KMS-11 (cell line): ENCODE data around the gene FAS.

Source experiments
- H2AFZ ChIP-seq: fragments of 200-600 bp; sonication (generic); 2 replicates; pipeline ENCODE4 v1.6.1; 2016; ENCODE audit warnings: antibody characterized with exemption, mixed run types, low read depth
- H3K27ac ChIP-seq: fragments of 200-600 bp; sonication (generic); 2 replicates; pipeline ENCODE4 v1.6.1; 2016; ENCODE audit warnings: mild to moderate bottlenecking, mixed run types
- H3K27me3 ChIP-seq: fragments of 200-600 bp; sonication (generic); 2 replicates; pipeline ENCODE4 v1.6.1; 2017; ENCODE audit warnings: mild to moderate bottlenecking, low read depth, mixed run types, moderate library complexity; ENCODE audit not compliant: insufficient read depth
- H3K36me3 ChIP-seq: fragments of 200-600 bp; sonication (generic); 2 replicates; pipeline ENCODE4 v1.6.1; 2017; ENCODE audit warnings: mild to moderate bottlenecking, mixed run types; ENCODE audit not compliant: insufficient read depth
- H3K4me1 ChIP-seq: fragments of 200-600 bp; sonication (generic); 2 replicates; pipeline ENCODE4 v1.6.1; 2016; ENCODE audit warnings: mild to moderate bottlenecking, low read depth, mixed run types; ENCODE audit not compliant: poor library complexity, severe bottlenecking
- H3K4me2 ChIP-seq: fragments of 200-600 bp; sonication (generic); 2 replicates; pipeline ENCODE4 v1.7.0; 2016; ENCODE audit warnings: mild to moderate bottlenecking, mixed run types
- H3K4me3 ChIP-seq: fragments of 200-600 bp; sonication (generic); IDR thresholded peaks from 2 replicates; pipeline ENCODE4 v1.6.1; 2017; ENCODE audit warnings: low read depth, low read length, mixed read lengths; ENCODE audit not compliant: insufficient read depth
- H3K79me2 ChIP-seq: fragments of 200-600 bp; sonication (generic); 2 replicates; pipeline ENCODE4 v1.6.1; 2016; ENCODE audit warnings: low read depth, mixed run types; ENCODE audit not compliant: insufficient read depth
- H3K9ac ChIP-seq: fragments of 200-600 bp; sonication (generic); 2 replicates; pipeline ENCODE4 v1.6.1; 2016; ENCODE audit warnings: mild to moderate bottlenecking, mixed run types
- H4K20me1 ChIP-seq: fragments of 200-600 bp; sonication (generic); 2 replicates; pipeline ENCODE4 v1.6.1; 2016; ENCODE audit warnings: mild to moderate bottlenecking, mixed run types; ENCODE audit not compliant: insufficient read depth
- CTCF ChIP-seq: fragments of 200-600 bp; sonication (generic); conservative IDR thresholded peaks from 2 replicates; pipeline ENCODE4 v1.6.1; 2017; ENCODE audit warnings: low read depth, mild to moderate bottlenecking, antibody characterized with exemption, low read length, moderate library complexity, mixed read lengths

FAS gene

GRCh38 chr10:88963318-88963717 is 27.3 kb upstream of the FAS start:
- no peak overlapping the region for H2AFZ ChIP-seq
- no peaks in the 10 kb centered on the region for H3K36me3 ChIP-seq
- no peak overlapping the region for H3K4me3 ChIP-seq
- H3K9ac ChIP-seq = no peak overlapping the region
- H4K20me1 ChIP-seq = no peaks in the 10 kb centered on the region
- H3K27ac ChIP-seq = no peak overlapping the region
- H3K27me3 ChIP-seq = no peaks in the 10 kb centered on the region
- H3K4me2 ChIP-seq = no peak overlapping the region
- H3K4me1 ChIP-seq = peaks cover 8% of the 10 kb centered on the region
- no peak for TF ChIP-seq CTCF
- no peaks in the 10 kb centered on the region for H3K79me2 ChIP-seq

GRCh38 chr10:88964360-88964759 is 26.2 kb upstream of the FAS start:
- Histone ChIP-seq H4K20me1 (no peaks in the 10 kb centered on the region), H3K27ac (no peak overlapping the region), H3K9ac (no peak overlapping the region), H3K4me1 (peaks cover 8% of the 10 kb centered on the region), H3K36me3 (no peaks in the 10 kb centered on the region), H3K27me3 (no peaks in the 10 kb centered on the region), H3K4me2 (no peak overlapping the region), H2AFZ (no peak overlapping the region), H3K79me2 (no peaks in the 10 kb centered on the region), H3K4me3 (no peak overlapping the region)
- no peak for TF ChIP-seq CTCF

GRCh38 chr10:88964869-88965415 is 25.7 kb upstream of the FAS start:
- Histone ChIP-seq H3K36me3 (no peaks in the 10 kb centered on the region), H3K4me3 (no peak overlapping the region), H4K20me1 (no peaks in the 10 kb centered on the region), H2AFZ (no peak overlapping the region), H3K27me3 (no peaks in the 10 kb centered on the region), H3K9ac (no peak overlapping the region), H3K4me2 (no peak overlapping the region), H3K4me1 (peaks cover 8% of the 10 kb centered on the region), H3K27ac (no peak overlapping the region), H3K79me2 (no peaks in the 10 kb centered on the region)
- TF ChIP-seq CTCF = no peak

GRCh38 chr10:88966797-88967196 is 23.8 kb upstream of the FAS start:
- Histone ChIP-seq H3K4me3 (no peak overlapping the region), H3K9ac (no peak overlapping the region), H4K20me1 (no peaks in the 10 kb centered on the region), H2AFZ (no peak overlapping the region), H3K4me1 (peaks cover 8% of the 10 kb centered on the region), H3K4me2 (no peak overlapping the region), H3K79me2 (no peaks in the 10 kb centered on the region), H3K27ac (no peak overlapping the region), H3K27me3 (no peaks in the 10 kb centered on the region), H3K36me3 (no peaks in the 10 kb centered on the region)
- TF ChIP-seq CTCF = no peak
